T-helper 2 cell (primary cell): ENCODE measurements around the gene KCNJ2.

Experiments used
- DNase-seq, 5 experiments: peaks; one replicate each; pipeline versions ENCODE4 v3.0.0 to v3.0.0-alpha.2; 2012 to 2022

KCNJ2 gene

DNA sequence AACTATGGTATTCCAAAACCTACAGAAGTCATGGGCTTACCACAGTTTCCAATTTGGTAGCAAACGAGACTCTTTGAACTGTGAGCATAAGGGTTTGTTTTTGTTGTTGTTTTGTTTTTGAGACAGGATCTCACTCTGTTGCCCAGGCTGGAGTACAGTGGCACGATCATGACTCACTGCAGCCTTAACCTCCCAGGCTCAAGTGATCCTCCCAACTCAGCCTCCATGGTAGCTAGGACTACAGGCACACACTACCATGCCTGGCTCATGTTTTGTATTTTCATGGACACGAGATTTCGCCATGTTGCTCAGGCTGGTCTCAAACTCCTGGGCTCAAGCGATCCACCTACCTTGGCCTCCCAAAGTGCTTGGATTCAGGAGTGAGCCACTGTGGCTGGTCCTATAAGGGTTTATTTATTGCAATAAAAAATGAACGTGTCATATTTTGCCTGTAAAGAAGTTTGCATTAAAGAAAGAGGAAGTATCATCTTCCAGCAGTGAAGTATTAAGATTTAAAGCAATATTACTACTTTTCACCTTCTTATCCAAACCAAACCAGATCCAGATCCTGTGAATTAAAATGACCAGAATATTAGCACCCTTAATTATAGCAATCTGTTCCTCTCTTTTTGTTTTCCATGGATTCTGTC lies 37.2 kb downstream of the KCNJ2 start:
- no peak for DNase-seq

DNA sequence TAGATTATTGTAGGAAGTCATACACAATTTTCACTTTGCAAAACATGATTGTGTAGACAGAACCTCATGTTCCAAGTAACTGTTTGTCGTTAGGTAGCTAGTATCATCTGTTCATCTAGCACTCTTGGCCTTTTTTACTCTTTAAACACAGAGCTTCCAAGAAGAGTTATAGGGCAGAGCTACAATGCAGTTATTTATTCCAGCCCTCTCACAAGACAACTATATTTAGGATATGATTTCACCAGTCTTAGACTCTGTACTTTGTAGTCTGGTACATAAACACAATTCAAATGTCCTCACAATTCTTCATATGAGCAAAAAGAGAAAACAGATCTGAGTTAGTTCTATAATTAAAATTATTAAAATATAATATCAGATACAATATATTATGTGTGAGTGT lies 37.9 kb downstream of the KCNJ2 start:
- DNase-seq, result no peak

DNA sequence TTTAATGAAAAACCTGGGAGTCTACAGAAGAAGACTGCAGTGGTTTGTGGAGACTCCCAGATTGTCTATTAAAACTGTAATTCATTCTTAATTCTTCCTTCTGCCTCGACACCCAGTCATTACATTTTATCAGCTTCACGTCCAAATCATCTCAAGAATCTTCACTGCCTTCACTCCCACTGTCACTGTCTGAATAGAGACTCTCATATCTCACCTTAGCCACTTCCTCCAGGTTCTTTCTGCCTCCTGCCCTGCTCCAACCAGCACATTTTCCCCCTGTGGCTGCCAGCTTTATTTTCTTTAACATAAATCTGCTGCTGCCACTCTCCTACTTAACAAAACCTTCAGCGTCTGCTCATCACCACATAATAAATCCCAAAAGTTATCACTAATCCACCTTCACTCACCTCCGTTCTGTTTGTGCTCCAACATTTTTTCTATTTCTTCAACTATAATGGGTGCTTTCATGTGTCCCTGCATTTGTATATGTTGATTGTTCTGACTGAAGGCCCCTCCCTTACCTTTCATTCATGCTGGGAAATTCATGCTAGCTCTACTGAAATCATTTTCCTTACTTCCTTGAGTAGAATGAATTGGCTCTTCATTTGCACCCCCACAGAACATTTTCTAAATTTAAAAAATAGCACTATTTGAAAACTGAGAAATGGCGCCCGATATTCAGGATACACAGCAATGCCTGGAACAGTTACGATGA lies 38.9 kb downstream of the KCNJ2 start:
- DNase-seq, result no peak

DNA sequence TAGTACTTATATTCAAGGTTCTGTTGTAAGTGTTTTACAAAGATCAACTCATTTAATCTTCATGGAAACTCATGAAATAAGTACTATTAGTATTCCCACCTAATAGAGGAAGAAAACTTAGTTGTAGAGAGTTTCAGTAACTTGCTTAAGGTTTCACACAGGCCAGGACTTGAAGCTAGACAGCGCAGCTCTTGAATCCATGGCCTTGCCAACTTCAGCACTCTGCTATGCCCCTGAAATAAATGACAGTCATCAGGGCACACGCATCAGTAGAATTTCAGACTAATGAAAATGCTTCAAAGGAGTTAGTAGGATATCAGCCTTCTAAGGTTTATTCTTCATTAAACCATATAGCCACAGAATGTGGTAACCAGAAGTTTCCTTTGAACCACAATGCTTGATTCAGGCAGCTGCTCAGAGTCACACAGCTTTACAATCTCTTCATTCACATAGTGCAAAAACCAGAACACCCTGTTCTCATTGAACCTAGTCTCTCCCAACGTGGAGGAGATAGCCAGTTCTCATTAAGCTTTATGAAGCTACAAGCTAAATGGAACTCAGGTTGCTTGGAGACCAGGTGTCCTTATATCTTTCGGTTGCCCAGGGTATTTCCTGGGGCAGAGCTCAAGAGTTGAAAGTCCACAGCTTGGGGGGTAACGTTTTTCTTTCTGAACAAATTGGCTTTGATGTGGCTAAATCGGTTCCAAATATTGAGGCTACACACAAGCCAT lies 39.7 kb downstream of the KCNJ2 start:
- no peak for DNase-seq

DNA sequence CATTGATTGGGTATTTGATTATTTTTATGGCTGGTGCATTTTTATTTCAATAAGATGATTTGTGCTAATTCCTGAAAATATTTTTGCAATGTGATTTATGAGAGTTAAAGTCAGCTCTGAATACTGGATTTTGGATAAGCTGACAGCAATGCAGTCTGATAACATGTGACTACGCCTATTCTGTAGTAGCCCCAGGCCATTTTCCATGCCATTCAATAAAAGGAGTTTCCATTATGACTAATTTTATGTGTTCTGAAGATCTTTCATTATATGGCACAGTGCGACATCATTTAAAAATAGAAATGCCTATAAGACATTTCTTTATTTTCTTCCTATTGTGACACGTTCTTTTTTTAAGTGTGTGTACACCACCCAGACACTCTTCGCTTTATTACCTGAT lies 46.3 kb downstream of the KCNJ2 start:
- no peak for DNase-seq

DNA sequence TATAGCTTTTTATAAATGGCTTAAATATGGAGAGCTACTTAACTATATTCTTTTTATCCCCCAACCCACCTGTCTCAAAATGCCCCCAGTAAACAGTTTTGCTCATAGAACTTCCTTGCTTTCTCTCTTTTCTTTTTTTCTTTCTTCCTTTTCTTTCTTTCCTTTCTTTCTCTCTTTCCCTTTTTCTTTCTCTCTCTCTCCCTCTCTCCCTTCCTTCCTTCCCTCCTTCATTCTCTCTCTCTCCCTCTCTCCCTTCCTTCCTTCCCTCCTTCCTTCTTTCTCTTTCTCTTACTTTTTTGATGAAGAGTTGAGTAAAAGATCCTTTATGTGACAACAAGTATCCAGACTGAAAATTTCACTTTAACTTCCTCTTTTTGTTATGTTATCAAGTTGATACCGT lies 48.2 kb downstream of the KCNJ2 start:
- no peak for DNase-seq

DNA sequence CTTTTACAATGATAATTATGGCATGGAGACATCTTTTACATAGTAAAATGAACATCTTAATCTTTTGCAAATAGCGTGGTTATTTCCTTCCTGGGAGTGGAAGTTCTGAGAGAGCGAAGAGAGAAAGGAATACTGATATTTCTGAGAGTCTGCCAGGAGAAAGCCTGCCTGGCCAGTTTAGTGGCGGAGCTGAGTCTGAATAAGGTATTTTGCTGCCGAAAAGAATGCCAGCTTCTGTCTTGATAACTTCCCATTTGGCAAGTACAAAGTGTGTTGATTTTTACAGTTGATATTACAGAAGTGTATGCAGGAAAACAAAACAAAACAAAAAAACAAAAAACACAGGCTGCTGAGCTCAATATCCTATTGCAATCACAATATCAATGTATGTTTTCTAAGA lies 55.9 kb downstream of the KCNJ2 start:
- DNase-seq, result no peak
